HEK293T (cell line): ENCODE results near the gene SLC34A1.

Source experiments
- CTBP1 ChIP-seq: fragments of 450-650 bp; IDR thresholded peaks from 2 replicates; pipeline ENCODE4 v1.6.1; 2016; ENCODE audit warnings: borderline replicate concordance
- ELF4 ChIP-seq: fragments of 450-650 bp; IDR thresholded peaks from 2 replicates; pipeline ENCODE4 v1.6.1; 2017; ENCODE audit warnings: antibody characterized with exemption
- FOXA1 ChIP-seq: fragments of 450-650 bp; IDR thresholded peaks from 2 replicates; pipeline ENCODE4 v1.6.1; 2016; ENCODE audit warnings: mild to moderate bottlenecking
- FOXK2 ChIP-seq: fragments of 450-650 bp; IDR thresholded peaks from 2 replicates; pipeline ENCODE4 v1.6.1; 2016; ENCODE audit warnings: mild to moderate bottlenecking
- FOXM1 ChIP-seq: fragments of 450-650 bp; IDR thresholded peaks from 2 replicates; pipeline ENCODE4 v1.6.1; 2017; ENCODE audit warnings: mild to moderate bottlenecking, borderline replicate concordance
- LEF1 ChIP-seq: fragments of 450-650 bp; IDR thresholded peaks from 2 replicates; pipeline ENCODE4 v1.6.1; 2017; ENCODE audit warnings: mild to moderate bottlenecking, borderline replicate concordance
- SP1 ChIP-seq: fragments of 450-650 bp; IDR thresholded peaks from 2 replicates; pipeline ENCODE4 v1.6.1; 2017
- TF ChIP-seq, protein P1 (sequence below): fragments of 450-650 bp; IDR thresholded peaks from 2 replicates; pipeline ENCODE4 v1.6.1; 2016

DNA sequence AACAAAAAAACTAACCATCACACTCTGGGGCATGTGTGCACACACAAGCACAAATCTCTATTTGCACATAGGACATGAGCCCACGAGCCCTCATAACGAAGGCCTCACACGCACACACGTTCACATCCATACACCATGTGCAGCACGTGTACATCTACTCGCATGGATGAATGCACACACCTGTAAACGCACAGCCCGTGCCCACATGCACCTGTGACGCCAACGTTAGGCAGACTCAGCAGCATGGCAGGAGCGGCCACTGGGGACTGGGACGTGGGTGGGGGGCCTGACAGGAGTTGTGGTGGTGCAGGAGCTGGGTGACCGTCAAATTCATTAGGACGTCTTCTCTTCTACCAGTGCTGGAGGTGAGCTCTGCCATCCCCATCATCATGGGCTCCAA lies 3.2 kb downstream of the SLC34A1 start:
- TF ChIP-seq FOXA1 (no peak), CTBP1 (no peak), ELF4 (no peak), FOXM1 (no peak), FOXK2 (no peak), SP1 (no peak), LEF1 (no peak)
- TF ChIP-seq, protein P1, sequence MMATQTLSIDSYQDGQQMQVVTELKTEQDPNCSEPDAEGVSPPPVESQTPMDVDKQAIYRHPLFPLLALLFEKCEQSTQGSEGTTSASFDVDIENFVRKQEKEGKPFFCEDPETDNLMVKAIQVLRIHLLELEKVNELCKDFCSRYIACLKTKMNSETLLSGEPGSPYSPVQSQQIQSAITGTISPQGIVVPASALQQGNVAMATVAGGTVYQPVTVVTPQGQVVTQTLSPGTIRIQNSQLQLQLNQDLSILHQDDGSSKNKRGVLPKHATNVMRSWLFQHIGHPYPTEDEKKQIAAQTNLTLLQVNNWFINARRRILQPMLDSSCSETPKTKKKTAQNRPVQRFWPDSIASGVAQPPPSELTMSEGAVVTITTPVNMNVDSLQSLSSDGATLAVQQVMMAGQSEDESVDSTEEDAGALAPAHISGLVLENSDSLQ: no peak
